WTC11 (cell line): Measurements from ENCODE around the gene SLC30A3. TPM values are rescaled to one million over a fixed set of nuclear protein-coding genes. Genes with fewer than 3 reads are reported as not detected.

Experiments
- ATAC-seq: fragments of 200-7000 bp; cut with Tn5 transposase; 2 replicates; pipeline ENCODE4 v1.10.0; 2021; ENCODE audit warnings: mild to moderate bottlenecking, moderate library complexity
- CTCF ChIA-PET: fragments of 300-600 bp; sonication (Branson Sonifier 250); formaldehyde crosslinking; loops from one replicate; lab custom pipeline; 2021; ENCODE audit warnings: antibody characterized with exemption; lab: Charles Lee
- POLR2A ChIA-PET: fragments of 350-600 bp; sonication (Branson Sonifier 250); formaldehyde crosslinking; loops from one replicate; lab custom pipeline; 2021; ENCODE audit warnings: antibody characterized with exemption; lab: Charles Lee
- DNase-seq: peaks from one replicate; pipeline ENCODE4 v3.0.0; 2021; ENCODE audit warnings: low spot score
- H3K27ac Mint-ChIP-seq: 2 replicates; pipeline ENCODE4 v1.8.0; 2021; ENCODE audit warnings: mixed read lengths
- H3K27me3 Mint-ChIP-seq: 2 replicates; pipeline ENCODE4 v1.8.0; 2021; ENCODE audit warnings: low read depth, mild to moderate bottlenecking, moderate library complexity, mixed read lengths
- H3K36me3 Mint-ChIP-seq: 2 replicates; pipeline ENCODE4 v1.8.0; 2021; ENCODE audit warnings: mixed read lengths
- H3K4me1 Mint-ChIP-seq: 2 replicates; pipeline ENCODE4 v1.8.0; 2022; ENCODE audit warnings: mixed read lengths
- H3K4me3 Mint-ChIP-seq: 2 replicates; pipeline ENCODE4 v1.8.0; 2021; ENCODE audit warnings: mild to moderate bottlenecking, moderate library complexity, mixed read lengths
- H3K9me3 Mint-ChIP-seq: 2 replicates; pipeline ENCODE4 v1.8.0; 2021; ENCODE audit warnings: mixed read lengths
- EMX1 ChIP-seq: fragments of 250-450 bp; sonication (Bioruptor Pico); IDR thresholded peaks from 2 replicates; pipeline ENCODE4 v1.8.0; 2021; ENCODE audit warnings: mild to moderate bottlenecking
- HMGA2 ChIP-seq: fragments of 250-450 bp; sonication (Bioruptor Pico); IDR thresholded peaks from 2 replicates; pipeline ENCODE4 v1.4.0; 2021; ENCODE audit warnings: mild to moderate bottlenecking, moderate library complexity
- NR1H2 ChIP-seq: sonication (generic); formaldehyde crosslinking; IDR thresholded peaks from 2 replicates; pipeline ENCODE4 v1.9.0; 2021; ENCODE audit warnings: mild to moderate bottlenecking, moderate library complexity, missing genetic modification reagents
- PRDM15 ChIP-seq: sonication (generic); formaldehyde crosslinking; IDR thresholded peaks from 2 replicates; pipeline ENCODE4 v1.8.0; 2022; ENCODE audit warnings: missing genetic modification reagents
- PREB ChIP-seq: sonication (generic); formaldehyde crosslinking; IDR thresholded peaks from 2 replicates; pipeline ENCODE4 v1.8.1; 2022; ENCODE audit warnings: mild to moderate bottlenecking, missing genetic modification reagents, moderate library complexity, borderline replicate concordance
- PRRX2 ChIP-seq: fragments of 250-450 bp; sonication (Bioruptor Pico); IDR thresholded peaks from 2 replicates; pipeline ENCODE4 v1.8.0; 2021; ENCODE audit warnings: mild to moderate bottlenecking
- ZNF232 ChIP-seq: sonication (generic); formaldehyde crosslinking; IDR thresholded peaks from 2 replicates; pipeline ENCODE4 v1.8.0; 2022; ENCODE audit warnings: mild to moderate bottlenecking, missing genetic modification reagents
- ZNF416 ChIP-seq: fragments of 250-450 bp; sonication (Bioruptor Pico); IDR thresholded peaks from 2 replicates; pipeline ENCODE4 v1.9.0; 2021; ENCODE audit warnings: mild to moderate bottlenecking, inconsistent platforms
- total RNA-seq: library from RNA; stranded (reverse); gene quantifications from 3 replicates; pipeline ENCODE4 v1.2.3, GENCODE V29; 2021

SLC30A3 gene
- total RNA-seq, 1 experiment from 2014 or later = 8.9 TPM

- H3K9me3 Mint-ChIP-seq = no peaks in the 10 kb centered on the region
- no peak for TF ChIP-seq NR1H2 (CRISPR knock-in tag)
- no peak for TF ChIP-seq PREB (CRISPR knock-in tag)
- TF ChIP-seq ZNF416 (CRISPR knock-in tag) = no peak
- no peak for TF ChIP-seq EMX1
- no peak for TF ChIP-seq PRDM15
- no peak for TF ChIP-seq ZNF232
- ATAC-seq (no peak), DNase-seq (no peak)
- H3K27me3 Mint-ChIP-seq = no peaks in the 10 kb centered on the region
- ChIA-PET CTCF (no interaction called here), POLR2A (no interaction called here)
- H3K4me3 Mint-ChIP-seq = no peak overlapping the region
- no peak overlapping the region for H3K27ac Mint-ChIP-seq
- peaks cover 79% of the 10 kb centered on the region for H3K36me3 Mint-ChIP-seq
- peaks cover 9% of the 10 kb centered on the region for H3K4me1 Mint-ChIP-seq
These were observed 58.3 kb downstream of the SLC30A3 start for GRCh38 chr2:27204566-27204965.

- Mint-ChIP-seq H3K9me3 (no peaks in the 10 kb centered on the region), H3K36me3 (peaks cover 73% of the 10 kb centered on the region), H3K4me1 (peaks cover 1% of the 10 kb centered on the region; the same call in 1 of the 2 replicates), H3K27me3 (no peaks in the 10 kb centered on the region), H3K4me3 (no peak overlapping the region), H3K27ac (no peak overlapping the region)
- ChIA-PET POLR2A (no interaction called here), CTCF (interaction anchor here (1.0 kb wide), 1 partner anchor 70 kb away, joined by 3 read pairs; no protein-coding TSS in a partner anchor)
- TF ChIP-seq HMGA2 (CRISPR knock-in tag) (no peak), PRRX2 (CRISPR knock-in tag) (no peak)
- DNase-seq (no peak), ATAC-seq (no peak)
These were observed 59.1 kb downstream of the SLC30A3 start for GRCh38 chr2:27203741-27204140.

Other genes with a start within 250 kb of the SLC30A3 start
- 46.4 to 57.1 TPM (median 48.9 TPM) in 3 replicates for gene TMEM214, start 230.1 kb downstream of the SLC30A3 start, total RNA-seq
- 43.0 to 57.1 TPM (median 55.6 TPM) in 3 replicates for gene AGBL5, start 211.4 kb downstream of the SLC30A3 start, total RNA-seq
- 210 to 239 TPM (median 226 TPM) in 3 replicates for gene OST4, start 191.4 kb downstream of the SLC30A3 start, total RNA-seq
- 3.0 to 4.0 TPM (median 3.5 TPM) in 3 replicates for gene EMILIN1, start 184.4 kb downstream of the SLC30A3 start, total RNA-seq
- gene KHK, start 176.3 kb downstream of the SLC30A3 start, total RNA-seq = 15.5 to 17.4 TPM (median 17.4 TPM) in 3 replicates
- 3.5 to 4.0 TPM (median 3.8 TPM) in 3 replicates for gene CGREF1, start 143.9 kb downstream of the SLC30A3 start, total RNA-seq
- 0.31 to 0.62 TPM (median 0.53 TPM) in 3 replicates for gene ABHD1, start 139.2 kb downstream of the SLC30A3 start, total RNA-seq
- 56.7 to 69.2 TPM (median 56.7 TPM) in 3 replicates for gene PREB, start 128.4 kb downstream of the SLC30A3 start, total RNA-seq
- not detected in 3 replicates for gene PRR30, start 123.6 kb downstream of the SLC30A3 start, total RNA-seq
- 0.05 to 0.14 TPM (median 0.13 TPM) in 3 replicates for gene TCF23, start 114.0 kb downstream of the SLC30A3 start, total RNA-seq
- gene ATRAID, start 51.0 kb downstream of the SLC30A3 start, total RNA-seq = 97.2 to 115 TPM (median 109 TPM) in 3 replicates
- 80.8 to 111 TPM (median 86.4 TPM) in 3 replicates for gene SLC5A6, start 50.8 kb downstream of the SLC30A3 start, total RNA-seq
- gene CAD, start 45.7 kb downstream of the SLC30A3 start, total RNA-seq = 145 to 178 TPM (median 150 TPM) in 3 replicates
- gene DNAJC5G, start 12.4 kb upstream of the SLC30A3 start, total RNA-seq = 0.18 to 0.44 TPM (median 0.34 TPM) in 3 replicates
- gene TRIM54, start 19.4 kb upstream of the SLC30A3 start, total RNA-seq = 3.0 to 3.4 TPM (median 3.3 TPM) in 3 replicates
- 0.68 to 1.2 TPM (median 0.71 TPM) in 3 replicates for gene UCN, start 45.4 kb upstream of the SLC30A3 start, total RNA-seq
- gene MPV17, start 60.0 kb upstream of the SLC30A3 start, total RNA-seq = 51.5 to 60.4 TPM (median 59.3 TPM) in 3 replicates
- 103 to 123 TPM (median 107 TPM) in 3 replicates for gene GTF3C2, start 93.7 kb upstream of the SLC30A3 start, total RNA-seq
- 46.6 to 53.6 TPM (median 49.1 TPM) in 3 replicates for gene EIF2B4, start 107.3 kb upstream of the SLC30A3 start, total RNA-seq
- gene SNX17, start 107.6 kb upstream of the SLC30A3 start, total RNA-seq = 72.5 to 75.3 TPM (median 74.7 TPM) in 3 replicates
- gene ZNF513, start 117.7 kb upstream of the SLC30A3 start, total RNA-seq = 23.6 to 27.4 TPM (median 24.5 TPM) in 3 replicates
- 140 to 193 TPM (median 147 TPM) in 3 replicates for gene PPM1G, start 146.5 kb upstream of the SLC30A3 start, total RNA-seq
- gene NRBP1, start 165.6 kb upstream of the SLC30A3 start, total RNA-seq = 108 to 110 TPM (median 108 TPM) in 3 replicates
- gene KRTCAP3, start 179.3 kb upstream of the SLC30A3 start, total RNA-seq = 41.9 to 50.0 TPM (median 49.2 TPM) in 3 replicates
- gene IFT172, start 226.7 kb upstream of the SLC30A3 start, total RNA-seq = 19.8 to 25.3 TPM (median 22.7 TPM) in 3 replicates
- 12.5 to 14.1 TPM (median 13.0 TPM) in 3 replicates for gene FNDC4, start 232.2 kb upstream of the SLC30A3 start, total RNA-seq
- gene GCKR, start 233.8 kb upstream of the SLC30A3 start, total RNA-seq = 0.64 to 1.1 TPM (median 0.72 TPM) in 3 replicates